WTC11 (cell line): Measurements from ENCODE around the gene SDHB. TPM values are rescaled to one million over a fixed set of nuclear protein-coding genes. Genes with fewer than 3 reads are reported as not detected.

Source experiments
- ATAC-seq: fragments of 200-7000 bp; cut with Tn5 transposase; 2 replicates; pipeline ENCODE4 v1.10.0; 2021; ENCODE audit warnings: mild to moderate bottlenecking, moderate library complexity
- CTCF ChIA-PET: fragments of 300-600 bp; sonication (Branson Sonifier 250); formaldehyde crosslinking; loops from one replicate; lab custom pipeline; 2021; ENCODE audit warnings: antibody characterized with exemption; lab: Charles Lee
- POLR2A ChIA-PET: fragments of 350-600 bp; sonication (Branson Sonifier 250); formaldehyde crosslinking; loops from one replicate; lab custom pipeline; 2021; ENCODE audit warnings: antibody characterized with exemption; lab: Charles Lee
- DNase-seq: peaks from one replicate; pipeline ENCODE4 v3.0.0; 2021; ENCODE audit warnings: low spot score
- H3K27ac Mint-ChIP-seq: 2 replicates; pipeline ENCODE4 v1.8.0; 2021; ENCODE audit warnings: mixed read lengths
- H3K27me3 Mint-ChIP-seq: 2 replicates; pipeline ENCODE4 v1.8.0; 2021; ENCODE audit warnings: low read depth, mild to moderate bottlenecking, moderate library complexity, mixed read lengths
- H3K36me3 Mint-ChIP-seq: 2 replicates; pipeline ENCODE4 v1.8.0; 2021; ENCODE audit warnings: mixed read lengths
- H3K4me1 Mint-ChIP-seq: 2 replicates; pipeline ENCODE4 v1.8.0; 2022; ENCODE audit warnings: mixed read lengths
- H3K4me3 Mint-ChIP-seq: 2 replicates; pipeline ENCODE4 v1.8.0; 2021; ENCODE audit warnings: mild to moderate bottlenecking, moderate library complexity, mixed read lengths
- H3K9me3 Mint-ChIP-seq: 2 replicates; pipeline ENCODE4 v1.8.0; 2021; ENCODE audit warnings: mixed read lengths
- AR ChIP-seq: fragments of 250-450 bp; sonication (Bioruptor Pico); IDR thresholded peaks from 2 replicates; pipeline ENCODE4 v1.9.0; 2021; ENCODE audit warnings: mild to moderate bottlenecking
- ARID4B ChIP-seq: sonication (generic); formaldehyde crosslinking; IDR thresholded peaks from 2 replicates; pipeline ENCODE4 v1.8.0; 2023; ENCODE audit warnings: missing genetic modification reagents, mild to moderate bottlenecking, borderline replicate concordance
- ATF2 ChIP-seq: sonication (generic); formaldehyde crosslinking; IDR thresholded peaks from 2 replicates; pipeline ENCODE4 v1.8.1; 2022; ENCODE audit warnings: low read depth, missing genetic modification reagents, borderline replicate concordance
- E2F5 ChIP-seq: sonication (generic); formaldehyde crosslinking; IDR thresholded peaks from 2 replicates; pipeline ENCODE4 v1.8.1; 2022; ENCODE audit warnings: mild to moderate bottlenecking, moderate library complexity, missing genetic modification reagents
- FOXP1 ChIP-seq: sonication (generic); formaldehyde crosslinking; IDR thresholded peaks from 2 replicates; pipeline ENCODE4 v1.8.0; 2022; ENCODE audit warnings: missing genetic modification reagents, mild to moderate bottlenecking, moderate library complexity, borderline replicate concordance
- GABPB1 ChIP-seq: sonication (generic); formaldehyde crosslinking; IDR thresholded peaks from 2 replicates; pipeline ENCODE4 v1.8.1; 2023; ENCODE audit warnings: mild to moderate bottlenecking, missing genetic modification reagents
- IRF1 ChIP-seq: sonication (generic); formaldehyde crosslinking; IDR thresholded peaks from 2 replicates; pipeline ENCODE4 v1.8.0; 2023; ENCODE audit warnings: missing genetic modification reagents
- NR1H2 ChIP-seq: sonication (generic); formaldehyde crosslinking; IDR thresholded peaks from 2 replicates; pipeline ENCODE4 v1.9.0; 2021; ENCODE audit warnings: mild to moderate bottlenecking, moderate library complexity, missing genetic modification reagents
- NR3C1 ChIP-seq: sonication (generic); formaldehyde crosslinking; conservative IDR thresholded peaks from 2 replicates; pipeline ENCODE4 v1.8.1; 2023; ENCODE audit warnings: low read depth, mild to moderate bottlenecking, missing genetic modification reagents
- PREB ChIP-seq: sonication (generic); formaldehyde crosslinking; IDR thresholded peaks from 2 replicates; pipeline ENCODE4 v1.8.1; 2022; ENCODE audit warnings: mild to moderate bottlenecking, missing genetic modification reagents, moderate library complexity, borderline replicate concordance
- SMAD4 ChIP-seq: sonication (generic); formaldehyde crosslinking; IDR thresholded peaks from 2 replicates; pipeline ENCODE4 v1.8.0; 2022; ENCODE audit warnings: mild to moderate bottlenecking, missing genetic modification reagents
- STAT6 ChIP-seq: sonication (generic); formaldehyde crosslinking; conservative IDR thresholded peaks from 2 replicates; pipeline ENCODE4 v1.8.1; 2023; ENCODE audit warnings: mild to moderate bottlenecking, low read depth, missing genetic modification reagents, moderate library complexity
- TEAD1 ChIP-seq: sonication (generic); formaldehyde crosslinking; IDR thresholded peaks from 2 replicates; pipeline ENCODE4 v1.8.0; 2022; ENCODE audit warnings: mild to moderate bottlenecking, missing genetic modification reagents
- ZNF425 ChIP-seq: fragments of 250-450 bp; sonication (Bioruptor Pico); conservative IDR thresholded peaks from 2 replicates; pipeline ENCODE4 v1.9.0; 2021; ENCODE audit warnings: mild to moderate bottlenecking
- ZNF512 ChIP-seq: sonication (generic); formaldehyde crosslinking; IDR thresholded peaks from 2 replicates; pipeline ENCODE4 v1.8.1; 2022; ENCODE audit warnings: missing genetic modification reagents, borderline replicate concordance
- total RNA-seq: library from RNA; stranded (reverse); gene quantifications from 3 replicates; pipeline ENCODE4 v1.2.3, GENCODE V29; 2021

The SDHB gene
- total RNA-seq, 1 experiment from 2014 or later = 89.5 TPM

- H3K4me1 Mint-ChIP-seq = peaks cover 44% of the 10 kb centered on the region
- no peak for DNase-seq
- no peak overlapping the region for H3K4me3 Mint-ChIP-seq
- H3K27ac Mint-ChIP-seq = peak overlapping the region; percentile 90
- H3K36me3 Mint-ChIP-seq = peaks cover 35% of the 10 kb centered on the region
- no peak for ATAC-seq
- ChIA-PET CTCF (interaction anchor here (0.7 to 3.9 kb wide), 8 partner anchors 29 to 1611 kb away, joined by 3 to 23 read pairs (median 4); no protein-coding TSS in a partner anchor), POLR2A (interaction anchor here (0.6 to 1.6 kb wide), 4 partner anchors 36 to 65 kb away, joined by 3 to 5 read pairs (median 4); partner anchors contain the start of gene MFAP2)
- H3K27me3 Mint-ChIP-seq = no peaks in the 10 kb centered on the region
- H3K9me3 Mint-ChIP-seq = no peaks in the 10 kb centered on the region
- TF ChIP-seq ZNF512 (no peak), NR1H2 (CRISPR knock-in tag) (no peak), ZNF425 (CRISPR knock-in tag) (no peak), NR3C1 (no peak), IRF1 (CRISPR knock-in tag) (no peak), AR (no peak), PREB (no peak), GABPB1 (no peak), ATF2 (no peak), ARID4B (no peak), STAT6 (no peak), FOXP1 (CRISPR knock-in tag) (no peak), SMAD4 (CRISPR knock-in tag) (no peak), E2F5 (CRISPR knock-in tag) (no peak), TEAD1 (CRISPR knock-in tag) (no peak)
Measured at GRCh38 chr1:17016317-17016661, 37.5 kb downstream of the SDHB start.
